K562 (cell line): ENCODE measurements around the gene FTL. TPM values are rescaled to one million over a fixed set of nuclear protein-coding genes. Genes with fewer than 3 reads are reported as not detected.
A peak's percentile ranks its signal among the peaks of the same experiment; 100 is the strongest.

Experiments used
- ATF1 ChIP-seq, 2 experiments: fragments of 450-650 bp in 1 of 2; IDR thresholded peaks; 2 replicates each; pipeline ENCODE4 v1.6.1; 2016; ENCODE audit warnings: missing compliant biosample characterization in 1 of 2, missing genetic modification characterization in 1 of 2
- CCNT2 ChIP-seq: IDR thresholded peaks from 2 replicates; pipeline ENCODE4 v1.6.1; 2011; ENCODE audit warnings: borderline replicate concordance, low read depth, mild to moderate bottlenecking, moderate library complexity, mixed read lengths, low read length; ENCODE audit not compliant: insufficient read length; ENCODE audit errors: extremely low read depth
- COPS2 ChIP-seq: fragments of 450-650 bp; conservative IDR thresholded peaks from 2 replicates; pipeline ENCODE4 v1.6.1; 2016; ENCODE audit warnings: mild to moderate bottlenecking, moderate library complexity
- CREB1 ChIP-seq, 2 experiments: sonication (generic) in 1 of 2; formaldehyde crosslinking in 1 of 2; IDR thresholded peaks; 2 replicates each; pipeline versions ENCODE4 v1.6.1 to v1.8.0; 2012 to 2022; ENCODE audit warnings: inconsistent platforms in 1 of 2, mild to moderate bottlenecking in 1 of 2, missing genetic modification reagents in 1 of 2, moderate library complexity in 1 of 2
- ELF1 ChIP-seq: fragments of 200-800 bp; sonication (Bioruptor generic); IDR thresholded peaks from 2 replicates; pipeline ENCODE4 v1.6.1; 2016; ENCODE audit warnings: missing genetic modification characterization, missing compliant biosample characterization
- ETV1 ChIP-seq: fragments of 450-650 bp; conservative IDR thresholded peaks from 2 replicates; pipeline ENCODE4 v1.6.1; 2016; ENCODE audit warnings: missing genetic modification characterization, control low read depth, low read depth, missing compliant biosample characterization
- FOXP4 ChIP-seq: sonication (generic); formaldehyde crosslinking; IDR thresholded peaks from 2 replicates; pipeline ENCODE4 v1.8.0; 2022; ENCODE audit warnings: mild to moderate bottlenecking, missing genetic modification reagents, borderline replicate concordance
- FUS ChIP-seq: fragments of 200-400 bp; formaldehyde crosslinking; optimal IDR thresholded peaks from 2 replicates; pipeline ENCODE3; 2017; ENCODE audit warnings: low read depth, low read length
- HNRNPK ChIP-seq: fragments of 200-400 bp; formaldehyde crosslinking; IDR thresholded peaks from one replicate; pipeline ENCODE4 v1.6.1; 2018; ENCODE audit warnings: mild to moderate bottlenecking, low read depth, low read length; ENCODE audit not compliant: poor library complexity, severe bottlenecking
- MTA1 ChIP-seq: fragments of 450-650 bp; IDR thresholded peaks from 2 replicates; pipeline ENCODE4 v1.6.1; 2017; ENCODE audit warnings: borderline replicate concordance
- NFRKB ChIP-seq: fragments of 450-650 bp; IDR thresholded peaks from 2 replicates; pipeline ENCODE4 v1.6.1; 2016; ENCODE audit warnings: low read depth
- PHB2 ChIP-seq: fragments of 450-650 bp; IDR thresholded peaks from 2 replicates; pipeline ENCODE4 v1.6.1; 2017; ENCODE audit warnings: low read depth
- POLR2G ChIP-seq: fragments of 200-400 bp; formaldehyde crosslinking; IDR thresholded peaks from 2 replicates; pipeline ENCODE4 v1.6.1; 2017; ENCODE audit warnings: low read depth, mild to moderate bottlenecking, antibody characterized with exemption, low read length, moderate library complexity
- POU5F1 ChIP-seq: fragments of 150-350 bp; IDR thresholded peaks from 2 replicates; pipeline ENCODE4 v1.6.1; 2014; ENCODE audit warnings: borderline replicate concordance, low read length, low read depth, mild to moderate bottlenecking; ENCODE audit not compliant: partially characterized antibody
- SAP30 ChIP-seq: fragments of 200-600 bp; sonication (generic); IDR thresholded peaks from 2 replicates; pipeline ENCODE4 v1.6.1; 2012; ENCODE audit warnings: borderline replicate concordance, low read depth, mild to moderate bottlenecking, moderate library complexity, low read length, control low read depth, inconsistent platforms; ENCODE audit not compliant: insufficient read depth, poor library complexity, severe bottlenecking
- SMARCA5 ChIP-seq: fragments of 450-650 bp; IDR thresholded peaks from 2 replicates; pipeline ENCODE4 v1.6.1; 2016
- TFAM ChIP-seq: fragments of 250-450 bp; sonication (Bioruptor Pico); conservative IDR thresholded peaks from 2 replicates; pipeline ENCODE4 v1.5.0; 2021; ENCODE audit warnings: mild to moderate bottlenecking, moderate library complexity
- TRIM24 ChIP-seq, 2 experiments: fragments of 450-650 bp; IDR thresholded peaks; 2 replicates each; pipeline ENCODE4 v1.6.1; 2016
- TSC22D4 ChIP-seq: fragments of 450-650 bp; IDR thresholded peaks from 2 replicates; pipeline ENCODE4 v1.6.1; 2016; ENCODE audit warnings: missing genetic modification characterization, missing biosample characterization, control low read depth
- WHSC1 ChIP-seq: IDR thresholded peaks from one replicate; pipeline ENCODE4 v1.6.1; 2012; ENCODE audit warnings: low read length, control low read depth, inconsistent platforms
- XRCC3 ChIP-seq: fragments of 450-650 bp; IDR thresholded peaks from 2 replicates; pipeline ENCODE4 v1.6.1; 2017; ENCODE audit warnings: mild to moderate bottlenecking, moderate library complexity
- ZKSCAN8 ChIP-seq: fragments of 200-800 bp; sonication (Bioruptor generic); IDR thresholded peaks from 2 replicates; pipeline ENCODE4 v1.6.1; 2016; ENCODE audit warnings: missing genetic modification characterization, missing compliant biosample characterization
- ZNF217 ChIP-seq: sonication (generic); formaldehyde crosslinking; IDR thresholded peaks from 2 replicates; pipeline ENCODE4 v1.8.0; 2022; ENCODE audit warnings: mild to moderate bottlenecking, missing genetic modification reagents
- ZNF395 ChIP-seq: fragments of 200-800 bp; sonication (Bioruptor generic); IDR thresholded peaks from 2 replicates; pipeline ENCODE4 v1.6.1; 2017; ENCODE audit warnings: missing genetic modification characterization, missing compliant biosample characterization
- ZNF586 ChIP-seq: fragments of 450-650 bp; formaldehyde crosslinking; conservative IDR thresholded peaks from 2 replicates; pipeline ENCODE4 v1.4.0; 2020; ENCODE audit warnings: mild to moderate bottlenecking, moderate library complexity
- ZNF668 ChIP-seq: fragments of 250-450 bp; sonication (Bioruptor Pico); IDR thresholded peaks from 2 replicates; pipeline ENCODE4 v1.8.0; 2022; ENCODE audit warnings: mild to moderate bottlenecking, inconsistent platforms
- polyA plus RNA-seq, 8 experiments: library from polyadenylated mRNA; depleted of rRNA in 4 of 8; stranded (reverse) in 5 of 8; unstranded in 3 of 8; fragments of >200 nt; fragmentation: Nextera tagmentation in 2 of 8; fragmentation: Illumina TruSeq in 1 of 8; extraction: Ambion mirVana in 2 of 8; extraction: Trizol in 1 of 8; gene quantifications; 2 replicates each; pipeline versions ENCODE4 v1.2.1 to v1.2.3, GENCODE V29; 2011 to 2014; ENCODE audit warnings: inconsistent platforms in 1 of 8, missing spikeins in 1 of 8
- total RNA-seq, 7 experiments: library from RNA; depleted of rRNA in 6 of 7; stranded (reverse); fragments of >200 nt in 6 of 7; fragmentation: Illumina TruSeq in 2 of 7; extraction: Trizol in 2 of 7; gene quantifications; 2 replicates each; pipeline versions ENCODE4 v1.2.1 to v1.2.3, GENCODE V29; 2011 to 2021; ENCODE audit warnings: low replicate concordance in 1 of 7

Gene FTL
- total and polyA plus RNA-seq, 9 of the 15 experiments (the other 6 are each of a cell fraction or from before 2014, with no cell fraction given), result 1,231 to 27,415 (median 3,965) TPM

GRCh38 chr19:48963371-48964204, 1.5 kb upstream of the FTL start (continued):
- no peak for TF ChIP-seq HNRNPK
- peak; percentile 25; the same call in 1 of the 2 replicates for TF ChIP-seq MTA1
- peak; percentile 91; the same call in 1 of the 2 replicates for TF ChIP-seq NFRKB
- peak; percentile 31 for TF ChIP-seq POU5F1
- peak; percentile 96 for TF ChIP-seq ZNF395 (CRISPR knock-in tag)
- no peak for TF ChIP-seq TSC22D4 (tag)
- no peak for TF ChIP-seq ZNF586 (CRISPR knock-in tag)
- no peak for TF ChIP-seq WHSC1
- peak; percentile 27; the same call in 1 of the 2 replicates for TF ChIP-seq CREB1 (IDR thresholded peaks at IDR 0.05)
- peak; percentile 40; the same call in 1 of the 2 replicates for TF ChIP-seq CREB1 (CRISPR knock-in tag; IDR thresholded peaks at IDR 0.05)
- TF ChIP-seq SAP30, result no peak
- TF ChIP-seq ZNF217 (CRISPR knock-in tag), result no peak
- TF ChIP-seq ATF1 (CRISPR knock-in tag; IDR thresholded peaks at IDR 0.05), result no peak
- TF ChIP-seq ATF1 (tag; IDR thresholded peaks at IDR 0.05), result peak; percentile 91
- no peak for TF ChIP-seq TFAM (CRISPR knock-in tag)
- TF ChIP-seq ZNF668 (CRISPR knock-in tag), result no peak
- no peak for TF ChIP-seq COPS2
- no peak for TF ChIP-seq PHB2
- TF ChIP-seq ELF1 (tag), result no peak
- TF ChIP-seq TRIM24 (IDR thresholded peaks at IDR 0.05), result peak; percentile 68 to 69; a peak in 3 of 4 replicates
- peak; percentile 70 for TF ChIP-seq ETV1 (tag)
- TF ChIP-seq FUS, result no peak
- TF ChIP-seq POLR2G, result peak; percentile 95
- TF ChIP-seq ZKSCAN8 (CRISPR knock-in tag), result no peak; the same call in 1 of the 2 replicates
- no peak for TF ChIP-seq SMARCA5
- no peak for TF ChIP-seq FOXP4 (CRISPR knock-in tag)
- peak; percentile 98 for TF ChIP-seq CCNT2
- TF ChIP-seq XRCC3, result no peak
